HepG2 (cell line): ENCODE measurements around the gene CDC42BPG. TPM values are rescaled to one million over a fixed set of nuclear protein-coding genes. Genes with fewer than 3 reads are reported as not detected.

ENCODE experiments used
- AHR ChIP-seq: IDR thresholded peaks from 2 replicates; pipeline ENCODE4 v1.6.1; 2018; ENCODE audit warnings: missing genetic modification reagents, missing compliant biosample characterization
- CBFB ChIP-seq: sonication (generic); formaldehyde crosslinking; IDR thresholded peaks from 2 replicates; pipeline ENCODE4 v1.4.0; 2020; ENCODE audit warnings: missing genetic modification reagents
- CREM ChIP-seq, 2 experiments: sonication (generic) in 1 of 2; formaldehyde crosslinking in 1 of 2; IDR thresholded peaks; 2 replicates each; pipeline versions ENCODE4 v1.4.0 to v1.6.1; 2016 to 2020; ENCODE audit warnings: antibody characterized with exemption in 1 of 2, mild to moderate bottlenecking in 1 of 2, missing genetic modification reagents in 1 of 2
- DPF2 ChIP-seq: sonication (generic); formaldehyde crosslinking; IDR thresholded peaks from 2 replicates; pipeline ENCODE4 v1.4.0; 2020; ENCODE audit warnings: mild to moderate bottlenecking, low read depth, missing genetic modification reagents, borderline replicate concordance
- RFX1 ChIP-seq: fragments of 450-650 bp; IDR thresholded peaks from 2 replicates; pipeline ENCODE4 v1.6.1; 2017
- RFXANK ChIP-seq: IDR thresholded peaks from 2 replicates; pipeline ENCODE4 v1.6.1; 2016
- TMF1 ChIP-seq: sonication (generic); formaldehyde crosslinking; IDR thresholded peaks from 2 replicates; pipeline ENCODE4 v1.8.1; 2022; ENCODE audit warnings: low read depth, missing genetic modification reagents
- ZBTB1 ChIP-seq: sonication (generic); formaldehyde crosslinking; IDR thresholded peaks from 2 replicates; pipeline ENCODE4 v1.4.0; 2020; ENCODE audit warnings: missing genetic modification reagents, borderline replicate concordance
- ZFAT ChIP-seq: sonication (generic); formaldehyde crosslinking; conservative IDR thresholded peaks from 2 replicates; pipeline ENCODE4 v1.8.1; 2023; ENCODE audit warnings: missing genetic modification reagents, inconsistent platforms
- ZFP36L2 ChIP-seq: sonication (generic); formaldehyde crosslinking; IDR thresholded peaks from 2 replicates; pipeline ENCODE4 v1.4.0; 2020; ENCODE audit warnings: missing genetic modification reagents
- ZNF331 ChIP-seq: sonication (generic); formaldehyde crosslinking; IDR thresholded peaks from 2 replicates; pipeline ENCODE4 v1.4.0; 2020; ENCODE audit warnings: missing genetic modification reagents
- ZNF570 ChIP-seq: sonication (generic); formaldehyde crosslinking; IDR thresholded peaks from 2 replicates; pipeline ENCODE4 v1.4.0; 2020; ENCODE audit warnings: mild to moderate bottlenecking, missing genetic modification reagents, borderline replicate concordance
- ZNF724P ChIP-seq: sonication (generic); formaldehyde crosslinking; IDR thresholded peaks from 2 replicates; pipeline ENCODE4 v1.8.0; 2022; ENCODE audit warnings: missing genetic modification reagents, borderline replicate concordance
- ZNF775 ChIP-seq: sonication (generic); formaldehyde crosslinking; IDR thresholded peaks from 2 replicates; pipeline ENCODE4 v1.4.0; 2020; ENCODE audit warnings: missing genetic modification reagents, mild to moderate bottlenecking, moderate library complexity, borderline replicate concordance
- polyA plus RNA-seq, 8 experiments: library from polyadenylated mRNA; depleted of rRNA in 3 of 8; stranded (reverse) in 7 of 8; unstranded in 1 of 8; fragments of >200 nt; fragmentation: Illumina TruSeq in 4 of 8; extraction: Trizol in 4 of 8; gene quantifications; 2 replicates each; pipeline versions ENCODE4 v1.2.1 to v1.2.3, GENCODE V29; 2011 to 2016; ENCODE audit warnings: low read depth in 4 of 8, missing spikeins in 1 of 8, mixed read lengths in 1 of 8; ENCODE audit not compliant: insufficient read depth in 1 of 8
- total RNA-seq, 5 experiments: library from RNA; depleted of rRNA; stranded (reverse); fragments of >200 nt; fragmentation: Illumina TruSeq; extraction: Trizol; gene quantifications; 2 replicates each; pipeline ENCODE4 v1.2.3, GENCODE V29; 2016; ENCODE audit warnings: low read depth in 1 of 5
- TF ChIP-seq, protein P1 (sequence below): sonication (generic); IDR thresholded peaks from 2 replicates; pipeline ENCODE4 v1.6.1; 2016; ENCODE audit warnings: low read depth, borderline replicate concordance
- TF ChIP-seq, protein P2 (sequence below): sonication (generic); formaldehyde crosslinking; IDR thresholded peaks from 2 replicates; pipeline ENCODE4 v1.4.0; 2020; ENCODE audit warnings: mild to moderate bottlenecking, missing genetic modification reagents
- TF ChIP-seq, protein P3 (sequence below): sonication (generic); formaldehyde crosslinking; IDR thresholded peaks from 2 replicates; pipeline ENCODE4 v1.5.1; 2020; ENCODE audit warnings: missing genetic modification reagents, mild to moderate bottlenecking, borderline replicate concordance
- TF ChIP-seq, protein P4 (sequence below): sonication (generic); formaldehyde crosslinking; conservative IDR thresholded peaks from 2 replicates; pipeline ENCODE4 v1.8.0; 2022; ENCODE audit warnings: mild to moderate bottlenecking, moderate library complexity, missing genetic modification reagents
- TF ChIP-seq, protein P5 (sequence below): sonication (generic); formaldehyde crosslinking; IDR thresholded peaks from 2 replicates; pipeline ENCODE4 v1.8.1; 2022; ENCODE audit warnings: low read depth, mild to moderate bottlenecking, missing genetic modification reagents

The CDC42BPG gene
- total and polyA plus RNA-seq, 2 of the 13 experiments (the other 11 are each of a cell fraction or from before 2014, with no cell fraction given) = 0.55 to 1.4 TPM

DNA sequence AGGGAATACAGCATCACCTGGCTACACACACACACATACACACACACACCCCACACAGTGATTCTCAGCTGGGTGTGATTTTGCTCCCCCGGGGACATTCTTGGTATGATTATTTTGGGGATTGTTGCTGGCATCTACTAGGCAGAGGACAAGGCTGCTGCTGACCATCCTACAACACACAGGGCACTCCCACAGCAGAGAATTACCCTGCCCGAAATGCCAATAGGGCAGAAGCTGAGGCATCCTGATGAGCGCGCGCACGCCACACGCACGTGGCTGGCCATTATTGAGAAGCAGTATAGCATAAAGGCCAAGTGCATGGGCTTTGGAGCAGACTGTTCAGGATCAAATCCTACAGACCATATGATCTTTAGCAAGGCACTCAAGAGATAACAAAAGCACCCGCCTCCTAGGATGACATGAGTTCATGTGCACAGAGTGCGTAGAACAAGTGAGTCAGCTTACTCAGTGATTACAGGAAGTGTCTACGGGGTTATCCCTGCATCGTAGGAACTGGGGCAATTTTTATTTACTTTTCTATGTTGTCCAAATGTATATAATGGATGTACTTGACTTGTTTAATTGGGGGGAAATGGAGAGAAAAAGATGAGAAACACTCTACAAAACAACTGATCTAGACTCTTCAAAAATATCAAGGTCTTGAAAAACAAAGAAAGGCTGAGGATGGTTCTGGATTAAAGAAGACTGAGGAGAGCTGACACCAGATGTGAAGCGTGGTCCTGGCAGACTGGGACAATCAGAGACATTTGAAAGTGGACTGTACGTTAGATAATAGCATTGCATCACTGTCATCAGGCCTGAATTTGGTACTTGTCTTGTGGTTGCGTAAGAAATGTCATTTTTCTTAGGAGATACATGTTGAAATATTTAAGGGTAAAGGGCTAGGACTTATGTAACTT is 41.2 kb upstream of the CDC42BPG start (continued):
- TF ChIP-seq DPF2 (CRISPR knock-in tag) = peak; percentile 18; the same call in 1 of the 2 replicates
- TF ChIP-seq CREM (IDR thresholded peaks at IDR 0.05) = peak; percentile 48
- no peak for TF ChIP-seq CREM (CRISPR knock-in tag; IDR thresholded peaks at IDR 0.05)
- TF ChIP-seq CBFB (CRISPR knock-in tag) = no peak
- TF ChIP-seq, protein P1, sequence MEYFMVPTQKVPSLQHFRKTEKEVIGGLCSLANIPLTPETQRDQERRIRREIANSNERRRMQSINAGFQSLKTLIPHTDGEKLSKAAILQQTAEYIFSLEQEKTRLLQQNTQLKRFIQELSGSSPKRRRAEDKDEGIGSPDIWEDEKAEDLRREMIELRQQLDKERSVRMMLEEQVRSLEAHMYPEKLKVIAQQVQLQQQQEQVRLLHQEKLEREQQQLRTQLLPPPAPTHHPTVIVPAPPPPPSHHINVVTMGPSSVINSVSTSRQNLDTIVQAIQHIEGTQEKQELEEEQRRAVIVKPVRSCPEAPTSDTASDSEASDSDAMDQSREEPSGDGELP = peak; percentile 72; the same call in 1 of the 2 replicates
- TF ChIP-seq AHR (CRISPR knock-in tag) = no peak
- TF ChIP-seq RFXANK (CRISPR knock-in tag) = no peak
- no peak for TF ChIP-seq ZFP36L2 (CRISPR knock-in tag)
- TF ChIP-seq ZNF724P (CRISPR knock-in tag) = no peak
- TF ChIP-seq, protein P2, sequence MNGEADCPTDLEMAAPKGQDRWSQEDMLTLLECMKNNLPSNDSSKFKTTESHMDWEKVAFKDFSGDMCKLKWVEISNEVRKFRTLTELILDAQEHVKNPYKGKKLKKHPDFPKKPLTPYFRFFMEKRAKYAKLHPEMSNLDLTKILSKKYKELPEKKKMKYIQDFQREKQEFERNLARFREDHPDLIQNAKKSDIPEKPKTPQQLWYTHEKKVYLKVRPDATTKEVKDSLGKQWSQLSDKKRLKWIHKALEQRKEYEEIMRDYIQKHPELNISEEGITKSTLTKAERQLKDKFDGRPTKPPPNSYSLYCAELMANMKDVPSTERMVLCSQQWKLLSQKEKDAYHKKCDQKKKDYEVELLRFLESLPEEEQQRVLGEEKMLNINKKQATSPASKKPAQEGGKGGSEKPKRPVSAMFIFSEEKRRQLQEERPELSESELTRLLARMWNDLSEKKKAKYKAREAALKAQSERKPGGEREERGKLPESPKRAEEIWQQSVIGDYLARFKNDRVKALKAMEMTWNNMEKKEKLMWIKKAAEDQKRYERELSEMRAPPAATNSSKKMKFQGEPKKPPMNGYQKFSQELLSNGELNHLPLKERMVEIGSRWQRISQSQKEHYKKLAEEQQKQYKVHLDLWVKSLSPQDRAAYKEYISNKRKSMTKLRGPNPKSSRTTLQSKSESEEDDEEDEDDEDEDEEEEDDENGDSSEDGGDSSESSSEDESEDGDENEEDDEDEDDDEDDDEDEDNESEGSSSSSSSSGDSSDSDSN (CRISPR knock-in tag) = no peak; the same call in 1 of the 2 replicates
- TF ChIP-seq RFX1 = no peak
- TF ChIP-seq, protein P3, sequence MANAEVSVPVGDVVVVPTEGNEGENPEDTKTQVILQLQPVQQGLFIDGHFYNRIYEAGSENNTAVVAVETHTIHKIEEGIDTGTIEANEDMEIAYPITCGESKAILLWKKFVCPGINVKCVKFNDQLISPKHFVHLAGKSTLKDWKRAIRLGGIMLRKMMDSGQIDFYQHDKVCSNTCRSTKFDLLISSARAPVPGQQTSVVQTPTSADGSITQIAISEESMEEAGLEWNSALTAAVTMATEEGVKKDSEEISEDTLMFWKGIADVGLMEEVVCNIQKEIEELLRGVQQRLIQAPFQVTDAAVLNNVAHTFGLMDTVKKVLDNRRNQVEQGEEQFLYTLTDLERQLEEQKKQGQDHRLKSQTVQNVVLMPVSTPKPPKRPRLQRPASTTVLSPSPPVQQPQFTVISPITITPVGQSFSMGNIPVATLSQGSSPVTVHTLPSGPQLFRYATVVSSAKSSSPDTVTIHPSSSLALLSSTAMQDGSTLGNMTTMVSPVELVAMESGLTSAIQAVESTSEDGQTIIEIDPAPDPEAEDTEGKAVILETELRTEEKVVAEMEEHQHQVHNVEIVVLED (CRISPR knock-in tag) = no peak
- no peak for TF ChIP-seq TMF1 (CRISPR knock-in tag)
- TF ChIP-seq ZFAT = no peak
- TF ChIP-seq, protein P4, sequence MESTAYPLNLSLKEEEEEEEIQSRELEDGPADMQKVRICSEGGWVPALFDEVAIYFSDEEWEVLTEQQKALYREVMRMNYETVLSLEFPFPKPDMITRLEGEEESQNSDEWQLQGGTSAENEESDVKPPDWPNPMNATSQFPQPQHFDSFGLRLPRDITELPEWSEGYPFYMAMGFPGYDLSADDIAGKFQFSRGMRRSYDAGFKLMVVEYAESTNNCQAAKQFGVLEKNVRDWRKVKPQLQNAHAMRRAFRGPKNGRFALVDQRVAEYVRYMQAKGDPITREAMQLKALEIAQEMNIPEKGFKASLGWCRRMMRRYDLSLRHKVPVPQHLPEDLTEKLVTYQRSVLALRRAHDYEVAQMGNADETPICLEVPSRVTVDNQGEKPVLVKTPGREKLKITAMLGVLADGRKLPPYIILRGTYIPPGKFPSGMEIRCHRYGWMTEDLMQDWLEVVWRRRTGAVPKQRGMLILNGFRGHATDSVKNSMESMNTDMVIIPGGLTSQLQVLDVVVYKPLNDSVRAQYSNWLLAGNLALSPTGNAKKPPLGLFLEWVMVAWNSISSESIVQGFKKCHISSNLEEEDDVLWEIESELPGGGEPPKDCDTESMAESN (CRISPR knock-in tag) = no peak
- no peak for TF ChIP-seq ZNF570 (CRISPR knock-in tag)
- TF ChIP-seq ZBTB1 (CRISPR knock-in tag) = no peak
- 0 out of 2 replicates have a peak, but pooled peaks have one; percentile 17 for TF ChIP-seq ZNF331
- TF ChIP-seq, protein P5, sequence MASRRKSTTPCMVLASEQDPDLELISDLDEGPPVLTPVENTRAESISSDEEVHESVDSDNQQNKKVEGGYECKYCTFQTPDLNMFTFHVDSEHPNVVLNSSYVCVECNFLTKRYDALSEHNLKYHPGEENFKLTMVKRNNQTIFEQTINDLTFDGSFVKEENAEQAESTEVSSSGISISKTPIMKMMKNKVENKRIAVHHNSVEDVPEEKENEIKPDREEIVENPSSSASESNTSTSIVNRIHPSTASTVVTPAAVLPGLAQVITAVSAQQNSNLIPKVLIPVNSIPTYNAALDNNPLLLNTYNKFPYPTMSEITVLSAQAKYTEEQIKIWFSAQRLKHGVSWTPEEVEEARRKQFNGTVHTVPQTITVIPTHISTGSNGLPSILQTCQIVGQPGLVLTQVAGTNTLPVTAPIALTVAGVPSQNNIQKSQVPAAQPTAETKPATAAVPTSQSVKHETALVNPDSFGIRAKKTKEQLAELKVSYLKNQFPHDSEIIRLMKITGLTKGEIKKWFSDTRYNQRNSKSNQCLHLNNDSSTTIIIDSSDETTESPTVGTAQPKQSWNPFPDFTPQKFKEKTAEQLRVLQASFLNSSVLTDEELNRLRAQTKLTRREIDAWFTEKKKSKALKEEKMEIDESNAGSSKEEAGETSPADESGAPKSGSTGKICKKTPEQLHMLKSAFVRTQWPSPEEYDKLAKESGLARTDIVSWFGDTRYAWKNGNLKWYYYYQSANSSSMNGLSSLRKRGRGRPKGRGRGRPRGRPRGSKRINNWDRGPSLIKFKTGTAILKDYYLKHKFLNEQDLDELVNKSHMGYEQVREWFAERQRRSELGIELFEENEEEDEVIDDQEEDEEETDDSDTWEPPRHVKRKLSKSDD (CRISPR knock-in tag) = 0 out of 2 replicates have a peak, but pooled peaks have one; percentile 37
- no peak for TF ChIP-seq ZNF775 (CRISPR knock-in tag)
